KG1 (cell line): ENCODE data around the gene SART1.
"Not testable (repeated sequence)": the region's sequence is repeated elsewhere in the genome, so short reads cannot be mapped to it uniquely, and the experiment has no call there.

Experiments used
- DNase-seq: peaks from one replicate; lab custom pipeline; 2025; lab: John Stamatoyannopoulos, UW

SART1 gene

DNA sequence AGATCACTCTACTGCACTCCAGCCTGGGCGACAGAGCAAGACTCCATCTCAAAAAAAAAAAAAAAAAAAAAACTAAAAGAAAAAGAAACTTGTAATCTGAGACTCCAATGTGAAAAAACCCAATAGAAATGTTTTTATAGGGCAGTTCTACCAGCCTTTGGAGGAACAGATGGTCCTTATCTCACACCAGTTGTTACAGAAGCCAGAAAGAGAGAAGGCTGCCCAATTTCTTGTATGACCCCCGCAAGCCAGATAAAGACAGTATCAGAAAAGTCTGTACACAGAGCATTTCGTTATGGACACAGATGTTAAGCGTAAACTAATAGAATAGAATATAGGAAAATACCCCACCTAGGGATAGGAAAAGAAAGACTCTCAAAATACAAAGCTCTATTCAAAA is 27.5 kb upstream of the SART1 start:
- DNase-seq: no peak

DNA sequence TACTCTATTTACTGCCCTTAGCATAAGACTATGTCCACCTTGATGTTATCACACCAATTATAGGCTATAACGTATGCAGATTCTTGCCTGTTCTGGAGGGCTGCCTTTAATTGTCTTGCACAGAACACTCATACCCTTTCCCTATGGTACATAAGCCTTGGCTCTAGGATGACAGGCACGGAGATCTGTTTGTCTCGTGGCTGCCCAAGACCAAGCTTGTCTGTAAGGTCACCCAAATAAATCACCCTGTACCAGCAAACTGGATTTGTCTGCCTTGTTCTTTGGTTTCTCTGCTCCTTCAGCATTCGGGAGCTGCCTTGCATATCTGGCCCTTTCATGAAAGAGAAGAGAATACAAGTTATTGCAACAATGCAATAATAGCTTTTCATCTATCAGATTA is 23.8 kb upstream of the SART1 start:
- DNase-seq: no peak

DNA sequence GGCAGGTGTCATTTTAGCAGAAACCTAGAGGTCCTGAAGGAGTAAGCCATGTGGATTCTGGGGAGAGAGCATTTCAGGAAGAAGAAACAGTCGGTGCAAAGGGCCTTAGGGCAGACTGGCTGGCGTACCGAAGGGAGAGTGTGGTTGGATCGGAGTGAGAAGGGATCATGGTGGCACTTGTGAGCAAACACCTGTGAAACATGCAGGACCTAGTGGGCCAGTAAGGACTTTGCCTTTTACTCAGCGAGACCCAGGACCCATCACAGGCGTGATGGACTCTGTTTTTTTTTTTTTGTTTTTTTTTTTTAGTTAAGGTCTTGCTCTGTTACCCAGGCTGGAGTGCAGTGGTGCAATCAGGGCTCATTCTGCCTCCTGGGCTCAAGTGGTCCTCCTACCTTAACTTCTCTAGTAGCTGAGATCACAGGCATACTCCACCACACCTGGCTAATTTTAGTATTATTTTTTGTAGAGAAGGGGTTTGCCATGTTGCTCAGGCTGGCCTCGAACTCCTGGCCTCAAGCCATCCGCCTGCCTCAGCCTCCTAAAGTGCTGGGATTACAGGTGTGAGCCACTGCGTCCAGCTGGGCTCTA is 19.7 kb upstream of the SART1 start:
- DNase-seq: no peak

DNA sequence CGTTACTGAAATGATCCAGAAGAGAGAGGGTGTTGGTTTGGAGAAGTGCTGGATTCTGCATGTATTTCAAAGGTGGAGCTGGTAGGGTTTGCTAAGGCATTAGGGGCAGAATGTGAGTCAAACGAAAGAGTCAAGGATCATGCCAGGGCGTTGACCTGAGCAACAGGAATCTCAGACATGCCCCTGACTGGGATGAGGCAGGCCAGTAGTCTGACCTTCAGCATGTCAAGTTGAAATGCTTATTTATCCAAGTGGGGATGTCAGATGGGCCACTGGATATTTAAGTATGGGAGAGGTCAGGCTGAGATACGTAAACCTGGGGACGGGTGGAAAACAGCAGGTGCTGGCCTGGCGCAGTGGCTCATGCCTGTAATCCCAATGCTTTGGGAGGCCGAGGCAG is 19.0 kb upstream of the SART1 start:
- DNase-seq: no peak

DNA sequence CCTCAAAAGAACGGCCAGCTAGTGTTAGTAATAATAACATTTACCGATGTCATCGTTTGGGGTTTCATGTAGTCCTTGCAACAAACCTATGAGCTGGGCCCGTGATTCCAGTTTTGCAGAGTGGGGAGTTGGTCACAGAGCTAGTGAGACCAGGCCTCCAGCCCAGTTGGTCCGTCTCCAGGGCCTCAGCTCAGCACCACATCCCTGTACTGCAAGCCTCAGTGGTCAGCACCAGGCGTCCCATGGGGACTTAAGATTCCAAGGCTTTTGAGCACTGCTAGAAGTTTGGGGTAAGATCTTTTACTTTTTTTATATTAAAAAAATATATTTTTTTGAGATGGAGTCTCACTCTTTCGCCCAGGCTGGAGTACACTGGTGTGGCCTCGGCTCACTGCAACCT is 17.3 kb upstream of the SART1 start:
- no peak for DNase-seq

DNA sequence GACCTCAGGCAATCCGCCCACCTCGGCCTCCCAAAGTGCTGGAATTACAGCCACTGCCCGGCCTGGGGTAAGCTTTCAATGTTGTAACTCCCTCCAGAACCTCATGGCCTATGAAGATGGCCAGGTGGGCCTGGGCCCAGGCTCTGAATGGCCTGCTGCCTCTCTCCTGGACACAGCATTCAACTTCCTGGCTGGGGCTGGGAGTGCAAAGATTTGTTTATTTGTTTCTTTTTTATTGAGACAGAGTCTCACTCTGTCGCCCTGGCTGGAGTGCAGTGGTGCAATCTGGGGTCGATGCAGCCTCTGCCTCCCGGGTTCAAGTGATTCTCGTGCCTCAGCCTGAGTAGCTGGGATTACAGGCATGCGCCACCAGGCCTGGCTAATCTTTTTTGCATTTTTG is 16.8 kb upstream of the SART1 start:
- no peak for DNase-seq

DNA sequence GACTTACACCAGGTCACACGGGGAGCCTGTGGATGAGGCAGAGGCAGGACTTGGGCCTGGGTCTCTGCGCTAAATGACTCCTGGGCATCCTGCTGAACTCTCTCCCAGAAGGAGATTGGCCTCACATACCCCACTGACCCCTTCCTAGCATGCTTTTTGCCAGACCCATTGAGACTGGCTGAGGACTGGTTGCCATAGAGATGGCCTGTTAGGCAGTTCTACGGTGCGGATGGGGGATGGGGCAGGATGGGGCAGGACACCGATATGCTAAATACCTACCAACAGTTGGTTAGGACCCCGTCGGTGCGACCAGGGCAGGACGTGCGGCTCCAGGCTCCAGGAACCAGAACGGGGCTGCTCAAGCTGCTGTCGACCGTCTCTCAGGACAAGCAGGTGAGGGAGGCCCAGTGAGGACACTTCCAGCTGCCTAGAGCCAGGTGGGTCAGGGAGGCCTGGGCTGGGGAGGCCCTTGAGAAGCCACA is 16.1 kb upstream of the SART1 start, which contains the start of gene TSGA10IP:
Gene TSGA10IP, plus strand, starts transcription at position 51 of the 482 bp plus-strand sequence. Its CDS starts 196 bp downstream, at position 247.
- no peak for DNase-seq

DNA sequence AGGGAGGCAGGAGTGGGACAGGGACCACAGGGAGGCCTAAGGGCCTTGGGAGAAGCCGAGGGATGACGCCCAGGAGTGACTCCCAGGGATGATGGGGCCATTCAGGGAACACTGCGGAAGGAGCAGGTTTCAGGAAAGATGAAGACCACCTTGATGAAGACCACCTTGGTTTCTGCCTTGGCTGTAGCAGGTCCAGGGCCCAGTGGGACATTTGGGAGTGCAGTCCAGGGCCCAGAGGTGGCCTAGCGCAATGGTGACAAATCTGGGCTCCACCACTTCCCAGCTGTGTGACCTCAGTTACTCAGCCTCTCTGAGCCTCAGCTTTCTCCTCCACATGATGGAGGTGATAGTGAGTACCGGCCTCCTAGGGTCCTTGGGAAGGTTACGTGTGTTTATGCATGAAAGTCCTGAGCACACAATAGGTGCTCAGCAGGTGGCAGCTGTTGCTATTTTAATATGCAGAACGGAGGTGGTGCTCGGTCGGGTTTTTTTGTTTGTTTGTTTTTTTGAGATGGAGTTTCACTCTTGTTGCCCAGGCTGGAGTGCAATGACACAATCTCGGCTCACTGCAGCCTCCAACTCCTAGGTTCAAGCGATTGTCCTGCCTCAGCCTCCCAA is 15.5 kb upstream of the SART1 start:
- DNase-seq: no peak

DNA sequence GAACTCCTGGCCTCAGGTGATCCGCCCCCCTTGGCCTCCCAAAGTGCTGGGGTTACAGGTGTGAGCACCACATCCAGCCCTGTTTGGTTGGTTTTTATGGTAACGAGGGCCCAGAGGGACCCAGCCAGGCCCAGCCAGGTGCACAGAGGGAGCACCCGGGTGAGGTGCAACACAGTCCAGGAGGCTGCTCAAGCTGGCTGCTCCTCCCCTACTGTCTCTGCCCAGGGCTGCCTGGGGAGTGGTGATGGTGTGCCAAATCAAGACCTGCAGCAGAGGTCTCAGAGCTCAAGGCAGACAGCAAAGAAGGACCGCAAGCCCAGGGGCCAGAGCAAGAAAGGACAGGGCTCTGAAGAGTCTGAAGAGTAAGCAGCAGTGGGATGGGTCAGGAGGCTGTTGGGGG is 14.9 kb upstream of the SART1 start:
- no peak for DNase-seq

DNA sequence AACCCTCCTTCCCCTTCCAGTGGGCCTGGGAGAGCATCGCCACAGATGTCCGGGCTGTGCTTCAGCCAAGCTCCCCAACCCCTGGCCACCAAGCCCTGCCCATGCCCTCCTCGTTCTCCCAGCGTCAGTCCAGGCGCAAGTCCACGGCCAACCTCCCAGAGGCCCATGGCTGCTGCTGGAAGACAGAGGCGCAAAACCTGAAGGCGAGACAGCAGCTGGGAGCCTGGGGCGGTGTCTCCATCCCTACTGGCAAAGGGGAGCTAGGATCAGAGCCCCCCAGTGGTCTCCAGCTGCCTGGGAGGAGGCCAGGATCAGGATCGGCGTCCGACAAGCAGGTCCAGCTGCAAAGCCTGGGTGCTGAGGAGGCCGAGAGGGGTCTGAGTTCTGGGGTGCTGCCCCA is 14.4 kb upstream of the SART1 start:
- DNase-seq: no peak

DNA sequence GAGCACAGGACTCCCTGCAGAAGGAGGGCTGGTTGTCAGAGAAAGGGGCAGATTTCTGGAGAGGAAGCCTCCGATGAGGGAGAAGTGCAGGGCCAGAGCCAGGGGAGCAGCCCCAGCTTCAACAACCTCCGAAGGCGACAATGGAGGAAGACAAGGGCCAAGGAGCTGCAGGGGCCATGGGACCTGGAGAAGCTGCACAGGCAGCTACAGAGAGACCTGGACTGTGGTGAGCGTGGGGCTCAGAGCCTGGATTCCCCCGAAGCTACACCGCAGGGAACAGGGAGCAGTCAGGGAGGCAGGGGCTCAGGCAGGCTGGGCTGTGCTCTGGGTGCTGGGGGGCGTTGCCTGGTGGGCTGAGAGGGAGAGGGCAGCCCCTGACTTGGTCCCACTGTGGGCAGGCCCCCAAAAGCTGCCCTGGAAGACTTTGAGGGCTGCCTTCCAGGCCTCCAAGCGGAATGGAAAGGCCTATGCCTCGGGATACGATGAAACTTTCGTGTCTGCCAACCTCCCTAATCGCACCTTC is 13.9 kb upstream of the SART1 start:
- no peak for DNase-seq

DNA sequence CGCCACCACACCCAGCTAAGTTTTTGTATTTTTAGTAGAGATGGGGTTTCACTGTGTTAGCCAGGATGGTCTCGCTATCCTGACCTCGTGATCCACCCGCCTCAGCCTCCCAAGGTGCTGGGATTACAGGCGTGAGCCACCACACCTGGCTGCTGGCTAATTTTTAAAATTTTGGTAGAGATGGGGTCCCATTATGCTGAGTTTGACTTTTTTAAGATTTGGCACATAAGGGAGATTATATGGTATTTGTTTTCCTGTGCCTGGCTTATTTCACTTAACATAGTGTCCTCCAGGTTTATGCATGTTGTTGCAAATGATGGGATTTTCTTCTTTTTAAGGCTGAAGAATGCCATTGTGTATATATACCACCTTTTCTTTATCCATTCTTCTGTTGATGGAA is 10.8 kb upstream of the SART1 start:
- DNase-seq: not testable (repeated sequence)

DNA sequence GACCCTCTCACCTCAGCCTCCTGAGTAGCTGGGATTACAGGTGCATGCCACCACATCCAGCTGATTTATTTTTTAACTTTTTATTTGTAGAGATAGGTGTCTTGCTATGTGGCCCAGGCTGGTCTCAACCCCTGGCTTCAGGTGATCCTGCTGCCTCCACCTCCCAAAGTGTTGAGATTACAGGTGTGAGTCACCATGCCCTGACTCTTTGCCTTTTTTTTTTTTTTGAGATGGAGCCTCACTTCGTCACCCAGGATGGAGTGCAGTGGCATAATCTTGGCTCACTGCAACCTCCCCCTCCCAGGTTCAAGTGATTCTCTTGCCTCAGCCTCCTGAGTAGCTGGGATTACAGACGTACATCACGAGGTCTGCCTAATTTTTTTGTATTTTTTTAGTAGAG is 9.9 kb upstream of the SART1 start:
- DNase-seq: not testable (repeated sequence)

DNA sequence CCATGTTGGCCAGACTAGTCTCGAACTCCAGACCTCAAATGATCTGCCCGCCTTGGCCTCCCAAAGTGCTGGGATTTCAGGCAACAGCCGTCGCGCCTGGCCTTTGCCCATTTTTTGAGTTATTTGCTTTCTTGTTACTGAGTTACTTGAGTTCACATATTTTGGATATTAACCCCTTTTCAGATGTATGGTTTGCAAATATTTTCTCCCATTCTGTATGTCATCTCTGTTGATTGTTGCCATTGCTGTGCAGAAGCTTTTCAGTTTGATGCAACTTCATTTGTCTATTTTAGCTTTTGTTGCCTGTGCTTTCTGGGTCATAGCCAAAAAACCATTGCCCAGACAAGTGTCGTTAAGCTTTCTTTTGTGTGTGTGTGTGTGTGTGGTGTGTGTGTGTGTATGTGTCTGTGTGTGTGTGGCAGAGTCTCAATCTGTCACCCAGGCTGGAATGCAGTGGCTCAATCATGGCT is 9.4 kb upstream of the SART1 start:
- DNase-seq: no peak

DNA sequence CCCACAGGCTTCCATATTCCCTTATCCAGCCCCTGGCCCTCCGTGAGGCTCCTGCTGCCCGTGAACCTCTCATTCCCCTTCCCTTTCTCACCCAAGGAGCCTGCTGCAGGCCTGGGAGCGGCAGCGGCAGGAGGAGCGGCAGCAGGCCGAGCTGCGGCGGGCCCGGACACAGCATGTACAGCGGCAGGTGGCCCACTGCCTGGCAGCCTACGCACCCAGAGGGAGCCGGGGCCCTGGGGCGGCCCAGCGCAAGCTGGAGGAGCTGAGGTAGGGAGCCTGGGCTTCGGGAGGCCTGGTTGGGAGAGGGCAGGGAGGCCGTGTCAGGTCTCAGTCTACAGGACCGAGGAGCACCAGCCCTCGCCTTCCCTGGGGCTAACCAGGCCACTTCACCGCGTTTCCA is 8.1 kb upstream of the SART1 start:
- DNase-seq: no peak

DNA sequence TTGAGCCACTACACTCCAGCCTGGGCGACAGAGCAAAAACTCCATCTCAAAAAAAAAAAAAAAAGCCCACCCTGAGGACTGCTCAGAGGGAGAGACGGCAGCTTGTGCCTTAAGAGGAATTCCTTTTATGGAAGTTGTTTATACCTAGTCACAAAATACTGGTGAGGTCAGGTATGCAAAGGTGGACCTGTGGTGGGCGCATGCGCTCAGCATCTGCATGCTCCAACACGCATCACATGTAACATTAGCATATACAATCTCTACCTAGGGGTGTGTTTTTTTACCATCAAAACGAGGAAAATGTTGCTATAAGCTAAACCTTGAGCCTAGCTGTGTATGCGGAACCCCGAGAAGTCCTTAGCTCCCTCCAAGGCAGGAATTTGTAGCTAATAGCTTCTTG is 6.8 kb upstream of the SART1 start:
- DNase-seq: no peak

DNA sequence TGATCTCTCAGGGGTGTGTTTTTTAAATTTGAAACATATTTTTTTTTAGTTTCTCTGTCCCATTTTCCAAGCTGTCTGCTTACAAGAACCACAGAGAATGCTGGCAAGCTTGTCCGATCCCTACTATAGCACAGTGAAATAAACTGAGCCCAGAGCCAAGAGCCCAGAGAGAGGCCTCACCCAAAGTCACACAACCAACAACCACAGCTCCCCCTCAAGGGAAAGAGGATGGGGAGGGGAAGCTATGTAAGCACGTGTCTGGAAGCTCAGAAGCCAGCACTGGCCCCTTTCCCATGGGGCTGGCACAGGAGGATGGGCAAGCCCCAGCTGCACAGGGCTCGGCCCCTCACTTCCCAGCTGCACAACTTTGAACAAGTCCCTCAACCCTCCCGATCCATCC is 3.2 kb upstream of the SART1 start:
- no peak for DNase-seq

DNA sequence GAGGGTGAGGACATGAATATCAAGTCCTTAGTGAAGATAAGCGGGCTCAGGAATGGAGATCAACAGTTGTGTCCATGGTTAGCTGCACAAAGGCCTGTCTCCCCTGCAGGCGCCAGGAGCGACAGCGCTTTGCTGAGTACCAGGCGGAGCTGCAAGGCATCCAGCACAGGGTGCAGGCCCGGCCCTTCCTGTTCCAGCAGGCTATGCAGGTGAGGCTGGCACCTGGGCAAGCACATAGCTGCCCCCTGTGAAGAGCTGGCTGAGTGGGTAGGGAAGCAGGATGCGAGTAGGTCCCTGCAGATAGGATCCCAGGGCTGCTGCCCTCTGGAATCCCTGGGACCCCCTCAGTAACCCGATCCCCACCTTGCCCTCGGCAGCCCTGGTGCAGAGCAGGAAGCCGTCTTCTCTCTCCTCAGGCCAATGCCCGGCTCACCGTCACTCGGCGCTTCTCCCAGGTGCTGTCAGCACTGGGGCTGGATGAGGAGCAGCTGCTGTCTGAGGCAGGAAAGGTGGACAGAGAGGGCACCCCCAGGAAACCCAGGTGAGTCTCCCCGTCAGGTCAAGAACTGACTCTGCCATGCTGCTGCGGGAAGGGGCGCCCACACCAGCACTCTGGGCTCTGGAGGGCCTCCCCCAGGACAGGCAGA is 2.6 kb upstream of the SART1 start:
- DNase-seq: no peak

DNA sequence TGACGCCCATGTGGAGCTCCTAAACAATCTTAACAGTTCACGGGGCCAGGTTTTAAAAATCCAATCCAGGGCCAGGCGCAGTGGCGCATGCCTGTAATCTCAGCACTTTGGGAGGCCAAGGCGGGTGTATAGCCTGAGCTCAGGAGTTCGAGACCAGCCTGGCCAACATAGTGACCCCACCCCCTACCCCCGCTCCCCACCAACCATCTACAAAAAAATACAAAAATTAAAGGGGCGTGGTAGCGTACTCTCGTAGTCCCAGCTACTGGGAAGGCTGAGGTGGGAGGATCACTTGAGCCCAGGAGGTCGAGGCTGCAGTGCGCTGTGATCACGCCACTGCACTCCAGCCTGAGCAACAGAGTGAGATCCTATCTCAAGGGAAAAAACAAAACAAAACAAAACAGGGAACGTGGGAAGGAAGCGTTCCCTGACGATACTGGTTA is 689 bp upstream of the SART1 start:
- DNase-seq: no peak

DNA sequence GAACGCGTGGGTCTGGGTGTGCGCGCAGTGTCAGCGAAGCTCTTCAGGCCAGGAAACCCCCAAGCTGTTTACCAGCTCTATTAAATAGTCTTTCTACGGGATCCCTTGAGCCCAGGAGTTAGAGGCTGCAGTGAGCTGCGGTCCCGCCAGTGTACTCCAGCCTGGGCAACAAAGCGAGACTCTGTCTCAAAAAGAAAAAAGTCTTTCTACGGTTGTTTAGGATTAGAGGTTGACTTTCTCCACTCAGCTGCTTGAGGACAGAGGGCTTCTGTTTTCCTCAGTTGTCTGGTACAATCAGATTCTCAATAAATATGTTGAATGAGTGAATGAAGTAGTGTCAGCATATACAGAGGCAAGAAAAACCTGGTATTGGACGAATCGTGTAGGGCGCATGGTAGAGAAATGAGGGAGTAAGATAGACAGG is 619 bp downstream of the SART1 start:
- no peak for DNase-seq

DNA sequence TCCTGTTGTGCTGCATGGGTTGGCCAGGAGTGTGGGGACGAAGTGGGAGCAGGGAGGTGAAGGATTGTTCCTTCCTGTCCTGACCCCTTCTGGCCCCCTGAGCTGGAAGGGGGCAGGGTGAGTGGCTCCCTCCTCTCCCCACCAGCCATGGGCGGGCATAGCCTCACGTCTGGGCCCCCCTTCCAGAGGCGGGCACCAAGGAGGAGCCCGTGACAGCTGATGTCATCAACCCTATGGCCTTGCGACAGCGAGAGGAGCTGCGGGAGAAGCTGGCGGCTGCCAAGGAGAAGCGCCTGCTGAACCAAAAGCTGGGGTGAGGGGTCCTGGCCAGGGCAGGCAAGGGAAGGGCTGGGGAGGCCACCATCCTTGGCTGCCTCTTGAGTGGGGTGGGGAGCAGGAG is 3.4 kb downstream of the SART1 start:
- DNase-seq: no peak

DNA sequence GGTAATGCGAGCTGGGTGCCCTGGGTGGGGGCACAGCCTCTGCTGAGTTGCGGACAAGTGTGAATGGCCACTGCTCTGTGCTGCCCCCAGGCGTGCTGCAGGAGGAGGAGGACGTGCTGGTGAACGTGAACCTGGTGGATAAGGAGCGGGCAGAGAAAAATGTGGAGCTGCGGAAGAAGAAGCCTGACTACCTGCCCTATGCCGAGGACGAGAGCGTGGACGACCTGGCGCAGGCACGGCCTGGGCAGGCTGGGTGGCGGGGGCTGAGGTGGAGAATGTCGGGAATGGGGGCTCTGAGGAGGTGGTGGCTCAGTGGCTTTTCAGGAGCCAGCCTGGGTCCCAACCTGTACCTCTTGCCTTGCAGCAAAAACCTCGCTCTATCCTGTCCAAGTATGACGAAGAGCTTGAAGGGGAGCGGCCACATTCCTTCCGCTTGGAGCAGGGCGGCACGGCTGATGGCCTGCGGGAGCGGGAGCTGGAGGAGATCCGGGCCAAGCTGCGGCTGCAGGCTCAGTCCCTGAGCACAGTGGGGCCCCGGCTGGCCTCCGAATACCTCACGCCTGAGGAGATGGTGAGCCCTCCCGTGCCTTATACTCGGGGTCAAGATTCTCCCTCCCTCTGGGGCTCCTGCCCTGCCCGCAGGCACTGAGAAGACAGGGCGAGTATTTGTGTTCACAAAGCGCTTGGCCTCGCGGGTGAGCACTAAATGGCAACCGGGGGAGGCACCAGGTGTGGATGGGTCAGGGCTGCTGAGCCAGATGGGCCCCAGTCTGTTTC is 4.6 kb downstream of the SART1 start:
- no peak for DNase-seq
